Breast epithelium (tissue), 4 donors: Measurements from ENCODE around the gene THSD7B. TPM values are rescaled to one million over a fixed set of nuclear protein-coding genes. Genes with fewer than 3 reads are reported as not detected.
"Not testable (repeated sequence)": the region's sequence is repeated elsewhere in the genome, so short reads cannot be mapped to it uniquely, and the experiment has no call there.

Experiments
- DNase-seq, 2 donors: peaks; one replicate each; pipeline ENCODE4 v3.0.0-alpha.2; 2019; ENCODE audit warnings: low spot score in 2 of 2
- H3K27ac ChIP-seq, 2 donors: fragments of 200-600 bp; sonication (generic) in 1 of 2; one replicate each; pipeline ENCODE4 v1.5.1; 2016 to 2019; ENCODE audit warnings: mild to moderate bottlenecking in 1 of 2
- H3K27me3 ChIP-seq, 2 donors: fragments of 200-600 bp; sonication (generic) in 1 of 2; one replicate each; pipeline versions ENCODE4 v1.5.1 to v1.6.0; 2017 to 2019; ENCODE audit warnings: control low read depth in 1 of 2, mild to moderate bottlenecking in 1 of 2
- H3K36me3 ChIP-seq: fragments of 200-600 bp; one replicate; pipeline ENCODE4 v1.5.1; 2019
- H3K4me1 ChIP-seq, 2 donors: fragments of 200-600 bp; sonication (generic); one replicate each; pipeline ENCODE4 v1.5.1; 2016 to 2019; ENCODE audit warnings: control low read depth in 1 of 2
- H3K4me3 ChIP-seq, 3 donors: fragments of 200-600 bp; sonication (generic); 1 replicate in 2 of 3; 2 replicates in 1 of 3; pipeline ENCODE4 v1.5.1; 2016 to 2019; ENCODE audit warnings: mild to moderate bottlenecking in 3 of 3, moderate library complexity in 2 of 3
- H3K9me3 ChIP-seq, 2 donors: fragments of 200-600 bp; sonication (generic) in 1 of 2; one replicate each; pipeline ENCODE4 v1.5.1; 2016 to 2019; ENCODE audit warnings: control low read depth in 1 of 2
- CTCF ChIP-seq, 3 donors: fragments of 450-650 bp; IDR thresholded peaks; one replicate each; pipeline ENCODE4 v1.5.1; 2016 to 2017; ENCODE audit warnings: antibody characterized with exemption in 3 of 3, mild to moderate bottlenecking in 3 of 3, moderate library complexity in 3 of 3
- POLR2A ChIP-seq: fragments of 450-650 bp; IDR thresholded peaks from one replicate; pipeline ENCODE4 v1.6.1; 2016; ENCODE audit warnings: antibody characterized with exemption, mild to moderate bottlenecking, moderate library complexity
- POLR2AphosphoS5 ChIP-seq, 3 donors: sonication (generic); formaldehyde crosslinking; IDR thresholded peaks; one replicate each; pipeline ENCODE4 v1.6.1; 2017; ENCODE audit warnings: antibody characterized with exemption in 3 of 3
- intact Hi-C: fragments of 100-400 bp; cut with DNase I; formaldehyde crosslinking; loops from one replicate; pipeline ENCODE4 v1.15.1; 2023; ENCODE audit warnings: low total_unique reads
- total RNA-seq, 3 donors: library from RNA; depleted of rRNA; stranded (reverse); fragments of >200 nt; gene quantifications; one replicate each; pipeline ENCODE4 v1.1.0, GENCODE V29; 2016

THSD7B gene
- total RNA-seq, 3 donors from 2014 or later = 0.73 to 3.3 (median 2.1) TPM

GRCh38 chr2:137570484-137570883 is 805.1 kb downstream of the THSD7B start:
- Histone ChIP-seq H3K9me3 (no peaks in the 10 kb centered on the region), H3K36me3 (no peaks in the 10 kb centered on the region), H3K4me1 (no peaks in the 10 kb centered on the region), H3K27ac (no peak overlapping the region), H3K4me3 (no peak overlapping the region), H3K27me3 (no peaks in the 10 kb centered on the region)
- no peak for DNase-seq
- TF ChIP-seq CTCF (IDR thresholded peaks at IDR 0.05) (no peak), POLR2A (no peak), POLR2AphosphoS5 (IDR thresholded peaks at IDR 0.05) (no peak)
- intact Hi-C loops = no loop called here

- H3K9me3 ChIP-seq, H3K36me3 ChIP-seq, intact Hi-C loops: not testable (repeated sequence)
These were observed 822.5 kb downstream of the THSD7B start for GRCh38 chr2:137587834-137588233.

GRCh38 chr2:137588578-137588977 is 823.2 kb downstream of the THSD7B start:
- H3K9me3 ChIP-seq, H3K36me3 ChIP-seq, intact Hi-C loops, H3K27ac ChIP-seq, DNase-seq, H3K27me3 ChIP-seq, H3K4me3 ChIP-seq, H3K4me1 ChIP-seq: not testable (repeated sequence)

More at GRCh38 chr2:137587834-137588233, 822.5 kb downstream of the THSD7B start:
- not testable (repeated sequence) for DNase-seq, H3K4me1 ChIP-seq, H3K4me3 ChIP-seq, H3K27me3 ChIP-seq, H3K27ac ChIP-seq

GRCh38 chr2:137590102-137590501 is 824.8 kb downstream of the THSD7B start:
- no peak for DNase-seq
- no peak overlapping the region for H3K27ac ChIP-seq
- TF ChIP-seq CTCF (IDR thresholded peaks at IDR 0.05) (no peak), POLR2A (no peak), POLR2AphosphoS5 (IDR thresholded peaks at IDR 0.05) (no peak)
- no peaks in the 10 kb centered on the region for H3K9me3 ChIP-seq
- H3K27me3 ChIP-seq = no peaks in the 10 kb centered on the region
- no peaks in the 10 kb centered on the region for H3K4me1 ChIP-seq
- no peaks in the 10 kb centered on the region for H3K36me3 ChIP-seq
- no peak overlapping the region for H3K4me3 ChIP-seq
- intact Hi-C loops = no loop called here

- no peaks in the 10 kb centered on the region for H3K4me1 ChIP-seq
- DNase-seq = no peak
- TF ChIP-seq CTCF (IDR thresholded peaks at IDR 0.05) (no peak), POLR2A (no peak), POLR2AphosphoS5 (IDR thresholded peaks at IDR 0.05) (no peak)
- no peak overlapping the region for H3K27ac ChIP-seq
- intact Hi-C loops = no loop called here
- H3K4me3 ChIP-seq = no peak overlapping the region
- H3K27me3 ChIP-seq = no peaks in the 10 kb centered on the region
- no peaks in the 10 kb centered on the region for H3K9me3 ChIP-seq
- no peaks in the 10 kb centered on the region for H3K36me3 ChIP-seq
These were observed 842.5 kb downstream of the THSD7B start for GRCh38 chr2:137607722-137608318.

- intact Hi-C loops = no loop called here
- H3K9me3 ChIP-seq = no peaks in the 10 kb centered on the region
- TF ChIP-seq POLR2A (no peak), CTCF (IDR thresholded peaks at IDR 0.05) (no peak), POLR2AphosphoS5 (IDR thresholded peaks at IDR 0.05) (no peak)
These were observed 873.6 kb downstream of the THSD7B start for GRCh38 chr2:137638932-137639331.

More at GRCh38 chr2:137638932-137639331, 873.6 kb downstream of the THSD7B start:
- Histone ChIP-seq H3K4me1 (no peaks in the 10 kb centered on the region), H3K36me3 (no peaks in the 10 kb centered on the region), H3K4me3 (no peak overlapping the region), H3K27me3 (no peaks in the 10 kb centered on the region), H3K27ac (no peak overlapping the region)
- no peak for DNase-seq
